Measurements from ENCODE around the gene ATAD3C.

GRCh38 chr1:1415751-1416150, 33.7 kb upstream of the ATAD3C start:
- TF ChIP-seq, protein P1, sequence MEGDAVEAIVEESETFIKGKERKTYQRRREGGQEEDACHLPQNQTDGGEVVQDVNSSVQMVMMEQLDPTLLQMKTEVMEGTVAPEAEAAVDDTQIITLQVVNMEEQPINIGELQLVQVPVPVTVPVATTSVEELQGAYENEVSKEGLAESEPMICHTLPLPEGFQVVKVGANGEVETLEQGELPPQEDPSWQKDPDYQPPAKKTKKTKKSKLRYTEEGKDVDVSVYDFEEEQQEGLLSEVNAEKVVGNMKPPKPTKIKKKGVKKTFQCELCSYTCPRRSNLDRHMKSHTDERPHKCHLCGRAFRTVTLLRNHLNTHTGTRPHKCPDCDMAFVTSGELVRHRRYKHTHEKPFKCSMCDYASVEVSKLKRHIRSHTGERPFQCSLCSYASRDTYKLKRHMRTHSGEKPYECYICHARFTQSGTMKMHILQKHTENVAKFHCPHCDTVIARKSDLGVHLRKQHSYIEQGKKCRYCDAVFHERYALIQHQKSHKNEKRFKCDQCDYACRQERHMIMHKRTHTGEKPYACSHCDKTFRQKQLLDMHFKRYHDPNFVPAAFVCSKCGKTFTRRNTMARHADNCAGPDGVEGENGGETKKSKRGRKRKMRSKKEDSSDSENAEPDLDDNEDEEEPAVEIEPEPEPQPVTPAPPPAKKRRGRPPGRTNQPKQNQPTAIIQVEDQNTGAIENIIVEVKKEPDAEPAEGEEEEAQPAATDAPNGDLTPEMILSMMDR (IDR thresholded peaks at IDR 0.05) = no peak
- TF ChIP-seq POLR2A (IDR thresholded peaks at IDR 0.05) (no peak), EP300 (IDR thresholded peaks at IDR 0.05) (no peak), POLR2AphosphoS5 (IDR thresholded peaks at IDR 0.05) (no peak)

Data from upper lobe of left lung (tissue), 4 donors.